Pancreas (tissue), 10 donors: ENCODE results near the gene ZNF341. TPM values are rescaled to one million over a fixed set of nuclear protein-coding genes. Genes with fewer than 3 reads are reported as not detected.

Source experiments
- ATAC-seq, 4 donors: fragments of 200-7000 bp; cut with Tn5 transposase; one replicate each; pipeline versions ENCODE4 v1.8.0 to v1.9.1; 2020; ENCODE audit warnings: mild to moderate bottlenecking in 4 of 4, moderate library complexity in 4 of 4
- DNase-seq, 6 donors: peaks; one replicate each; pipeline ENCODE4 v3.0.0-alpha.2; 2020
- FAIRE-seq: peaks from 2 replicates; lab custom pipeline; 2012; peaks lifted over from hg19 to GRCh38; lab: Jason Lieb, UNC
- H3K27ac ChIP-seq, 4 donors: fragments of 200-600 bp; sonication (generic); 1 replicate in 3 of 4; 2 replicates in 1 of 4; pipeline versions ENCODE4 v1.5.0 to v1.8.0; 2020
- H3K27me3 ChIP-seq, 4 donors: fragments of 200-600 bp; one replicate each; pipeline ENCODE4 v1.8.0; 2021
- H3K36me3 ChIP-seq, 3 donors: fragments of 200-600 bp; sonication (generic) in 1 of 3; one replicate each; pipeline versions ENCODE4 v1.5.0 to v1.8.0; 2020 to 2021
- H3K4me1 ChIP-seq, 3 donors: fragments of 200-600 bp; one replicate each; pipeline ENCODE4 v1.8.0; 2021
- H3K4me3 ChIP-seq, 4 donors: fragments of 200-600 bp; sonication (generic) in 2 of 4; one replicate each; pipeline versions ENCODE4 v1.5.0 to v1.8.0; 2020 to 2021
- H3K9me3 ChIP-seq, 4 donors: fragments of 200-600 bp; one replicate each; pipeline ENCODE4 v1.8.0; 2021
- CTCF ChIP-seq, 4 donors: fragments of 200-600 bp; sonication (generic) in 3 of 4; IDR thresholded peaks; one replicate each; pipeline versions ENCODE4 v1.5.0 to v1.8.0; 2021; ENCODE audit warnings: antibody characterized with exemption in 4 of 4
- WGBS, 2 donors: extraction: QIAGEN DNeasy Blood & Tissue Kit; methylation state at CpG; one replicate each; pipeline ENCODE4 v1.1.7; 2013; 5-methylcytosine and 5-hydroxymethylcytosine counted together
- intact Hi-C, 3 donors: fragments of 100-400 bp; cut with DNase I; formaldehyde crosslinking; loops; one replicate each; pipeline versions ENCODE4 v1.11.1 to v1.14.2; 2022
- polyA plus RNA-seq, 2 donors: library from polyadenylated mRNA; stranded (reverse); fragments of 200-250 nt; gene quantifications; one replicate each; pipeline ENCODE4 v1.2.3, GENCODE V29; 2013
- total RNA-seq, 6 donors: library from RNA; stranded (reverse); fragmentation: NEBNext Ultra II Directional in 4 of 6; extraction: Animal tissue kit (Norgen Biotek cat#: 25700) in 4 of 6; gene quantifications; one replicate each; pipeline versions ENCODE4 v1.2.1 to v1.2.4, GENCODE V29; 2021 to 2023
- donor health status: healthy with polysubstance abuse.
- donor health status: DM: no; HTN: no; CAD: no; lungs with moderate emphysema.
- donor health status: DM: no; HTN: no; CAD: no.
- donor health status: control.
- donor health status: control.
- donor health status: Bipolar disorder and iron deficiency.
- donor health status: DM: yes; HTN: yes; CAD: no.
- donor health status: DM: no; HTN: no; CAD: no.
- donor health status: DM: no; HTN: no; CAD: no.
- donor health status: DM: yes; HTN: yes; CAD: no.

ZNF341 gene
- total and polyA plus RNA-seq, 8 donors: 1.1 to 5.7 (median 1.6) TPM

- Histone ChIP-seq H3K27ac (no peak overlapping the region), H3K9me3 (no peaks in the 10 kb centered on the region), H3K4me1 (no peaks in the 10 kb centered on the region), H3K36me3 (no peaks in the 10 kb centered on the region), H3K27me3 (no peaks in the 10 kb centered on the region), H3K4me3 (no peak overlapping the region)
- FAIRE-seq (no peak), DNase-seq (no peak), ATAC-seq (no peak)
- intact Hi-C loops: no loop called here
- TF ChIP-seq CTCF (IDR thresholded peaks at IDR 0.05): no peak
- 68 to 89% methylated on average over 1 of the region's 1 CpG for WGBS, 2 donors
Observed at GRCh38 chr20:33757458-33757857, 25.7 kb downstream of the ZNF341 start.

GRCh38 chr20:33761698-33762250, 30.0 kb downstream of the ZNF341 start:
- Histone ChIP-seq H3K4me3 (no peak overlapping the region), H3K9me3 (no peaks in the 10 kb centered on the region), H3K36me3 (no peaks in the 10 kb centered on the region), H3K27me3 (no peaks in the 10 kb centered on the region), H3K4me1 (no peaks in the 10 kb centered on the region), H3K27ac (no peak overlapping the region)
- FAIRE-seq (no peak), ATAC-seq (no peak), DNase-seq (no peak)
- no peak for TF ChIP-seq CTCF (IDR thresholded peaks at IDR 0.05)
- intact Hi-C loops: no loop called here
- WGBS, 2 donors: 93 to 97% methylated on average over 13 of the region's 13 CpGs

- no peak for TF ChIP-seq CTCF (IDR thresholded peaks at IDR 0.05)
- 74 to 79% methylated on average over 2 of the region's 2 CpGs for WGBS, 2 donors
- no peaks in the 10 kb centered on the region for H3K4me1 ChIP-seq
- FAIRE-seq: no peak
- ATAC-seq: no peak
- H3K36me3 ChIP-seq: no peaks in the 10 kb centered on the region
- intact Hi-C loops: no loop called here
- H3K27me3 ChIP-seq: no peaks in the 10 kb centered on the region
- no peak for DNase-seq
- no peak overlapping the region for H3K27ac ChIP-seq
- no peak overlapping the region for H3K4me3 ChIP-seq
- no peaks in the 10 kb centered on the region for H3K9me3 ChIP-seq
Observed at GRCh38 chr20:33765099-33765498, 33.3 kb downstream of the ZNF341 start.

- Histone ChIP-seq H3K4me1 (no peaks in the 10 kb centered on the region), H3K36me3 (no peaks in the 10 kb centered on the region), H3K27me3 (no peaks in the 10 kb centered on the region), H3K27ac (no peak overlapping the region), H3K4me3 (no peak overlapping the region), H3K9me3 (no peaks in the 10 kb centered on the region)
- DNase-seq (no peak), ATAC-seq (no peak), FAIRE-seq (no peak)
- intact Hi-C loops: no loop called here
- no peak for TF ChIP-seq CTCF (IDR thresholded peaks at IDR 0.05)
- 94 to 97% methylated on average over 5 of the region's 5 CpGs for WGBS, 2 donors
Observed at GRCh38 chr20:33765592-33765991, 33.8 kb downstream of the ZNF341 start.

- no peak for ATAC-seq
- Histone ChIP-seq H3K9me3 (no peaks in the 10 kb centered on the region), H3K4me1 (no peaks in the 10 kb centered on the region), H3K36me3 (no peaks in the 10 kb centered on the region), H3K27ac (no peak overlapping the region), H3K27me3 (no peaks in the 10 kb centered on the region), H3K4me3 (no peak overlapping the region)
- intact Hi-C loops: no loop called here
- FAIRE-seq: no peak
- DNase-seq: no peak
- 94 to 99% methylated on average over 9 of the region's 9 CpGs for WGBS, 2 donors
- no peak for TF ChIP-seq CTCF (IDR thresholded peaks at IDR 0.05)
Observed at GRCh38 chr20:33766686-33767085, 34.9 kb downstream of the ZNF341 start.
